Kidney capillary endothelial cell (primary cell): ENCODE data around the gene NGLY1.

Experiments
- DNase-seq: peaks from one replicate; pipeline ENCODE4 v3.0.0-alpha.2; 2018; ENCODE audit warnings: low spot score

Gene NGLY1

DNA sequence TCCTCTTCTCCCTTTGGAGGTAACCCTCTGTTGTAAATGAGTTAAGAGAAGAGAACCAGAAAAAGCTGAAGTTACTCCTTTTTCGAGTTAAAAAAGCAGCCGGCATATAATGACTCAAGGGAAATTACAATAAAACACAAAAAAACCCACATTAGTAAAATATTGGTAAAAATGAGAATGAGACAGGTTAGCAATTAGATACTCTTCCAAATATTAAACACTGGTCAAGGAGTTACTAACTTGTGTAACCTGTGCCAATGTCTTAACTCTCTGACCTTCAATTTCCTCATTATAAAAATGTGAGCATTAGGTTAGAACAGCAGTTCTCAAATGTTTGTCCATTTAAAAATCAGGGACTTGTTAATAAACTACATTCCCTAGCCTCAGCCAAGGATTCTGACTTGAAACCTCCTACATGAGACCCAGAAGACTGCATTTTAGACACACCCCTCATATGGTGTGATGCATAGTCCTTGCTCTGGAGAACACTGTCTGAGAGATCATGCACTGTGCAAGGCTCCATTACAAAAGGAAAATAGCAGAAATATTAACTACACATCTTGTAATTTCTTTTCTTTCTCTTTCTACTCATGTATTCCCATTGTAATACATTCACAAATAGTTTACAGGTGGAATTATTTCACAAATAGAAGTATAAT, 75.8 kb downstream of the NGLY1 start:
- DNase-seq: no peak

- no peak for DNase-seq
Measured at GRCh38 chr3:25706213-25706612, 77.0 kb downstream of the NGLY1 start.

DNA sequence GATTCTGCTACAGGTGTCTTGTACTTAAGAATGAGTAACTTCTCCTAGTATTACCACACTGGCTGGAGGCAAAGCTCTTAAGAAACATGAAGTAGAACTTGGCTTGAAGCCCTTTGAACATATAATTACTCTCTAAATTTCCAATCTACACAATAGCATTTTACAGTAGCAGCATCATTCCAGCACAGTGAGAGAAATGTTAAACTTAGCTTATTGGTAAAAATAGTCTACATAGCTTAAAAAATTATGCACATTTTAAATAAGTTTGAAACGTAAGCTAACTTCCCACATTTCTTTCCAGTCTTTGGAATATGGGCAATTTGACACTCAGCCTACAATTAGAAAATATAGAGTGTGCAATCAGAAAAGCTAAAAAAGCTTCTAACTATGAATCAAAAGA, 85.7 kb downstream of the NGLY1 start:
- no peak for DNase-seq

DNA sequence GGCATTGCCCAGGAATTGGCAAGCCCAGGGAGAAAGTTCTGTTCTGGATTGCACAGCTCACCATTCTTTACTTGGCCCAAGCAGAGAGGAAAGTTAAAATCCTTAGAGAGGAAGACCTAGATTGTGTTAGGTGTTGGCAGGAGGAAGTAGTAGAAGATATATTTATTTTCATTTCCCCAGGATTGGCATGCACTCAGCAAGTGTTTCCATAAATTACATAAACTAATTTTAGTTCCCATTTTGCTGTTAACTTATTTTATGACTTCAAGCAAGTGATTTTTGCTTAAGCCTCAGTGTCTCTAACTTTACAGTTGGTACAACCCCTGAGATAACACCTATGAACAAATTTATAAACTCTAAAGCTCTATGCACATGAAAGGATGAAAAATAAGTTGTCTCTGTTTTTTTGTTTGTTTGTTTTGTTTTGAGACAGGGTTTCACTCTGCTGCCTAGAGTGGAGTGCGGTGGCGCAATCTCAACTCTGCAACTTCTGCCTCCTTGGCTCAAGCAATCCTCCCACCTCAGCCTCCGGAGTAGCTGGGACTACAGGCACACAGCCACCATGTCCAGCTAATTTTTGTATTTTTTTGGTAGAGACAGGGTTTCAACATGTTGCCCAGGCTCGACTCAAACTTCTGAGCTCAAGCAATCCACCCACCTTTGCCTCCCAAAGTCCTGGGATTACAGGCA, 87.4 kb downstream of the NGLY1 start:
- DNase-seq: no peak

GRCh38 chr3:25693238-25693637, 90.0 kb downstream of the NGLY1 start:
- DNase-seq: no peak

DNA sequence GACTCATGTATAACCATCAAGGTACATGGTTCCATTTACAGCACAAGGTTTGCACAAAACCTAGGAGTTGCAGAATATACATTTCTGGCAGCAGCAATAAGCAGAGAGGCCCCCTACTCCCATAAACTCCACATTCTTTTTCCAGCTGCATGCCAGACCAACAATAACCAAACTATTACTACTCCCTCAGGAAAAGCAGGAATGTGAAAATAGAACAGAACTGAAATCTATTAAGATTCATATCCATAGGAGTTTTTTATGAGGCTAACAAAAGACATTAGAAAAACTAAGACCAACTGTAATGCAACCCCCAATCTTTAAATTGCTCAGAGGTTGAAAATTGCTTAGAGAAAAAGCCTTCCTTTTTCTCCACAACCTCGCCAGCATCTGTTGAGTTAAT, 90.9 kb downstream of the NGLY1 start:
- no peak for DNase-seq

DNA sequence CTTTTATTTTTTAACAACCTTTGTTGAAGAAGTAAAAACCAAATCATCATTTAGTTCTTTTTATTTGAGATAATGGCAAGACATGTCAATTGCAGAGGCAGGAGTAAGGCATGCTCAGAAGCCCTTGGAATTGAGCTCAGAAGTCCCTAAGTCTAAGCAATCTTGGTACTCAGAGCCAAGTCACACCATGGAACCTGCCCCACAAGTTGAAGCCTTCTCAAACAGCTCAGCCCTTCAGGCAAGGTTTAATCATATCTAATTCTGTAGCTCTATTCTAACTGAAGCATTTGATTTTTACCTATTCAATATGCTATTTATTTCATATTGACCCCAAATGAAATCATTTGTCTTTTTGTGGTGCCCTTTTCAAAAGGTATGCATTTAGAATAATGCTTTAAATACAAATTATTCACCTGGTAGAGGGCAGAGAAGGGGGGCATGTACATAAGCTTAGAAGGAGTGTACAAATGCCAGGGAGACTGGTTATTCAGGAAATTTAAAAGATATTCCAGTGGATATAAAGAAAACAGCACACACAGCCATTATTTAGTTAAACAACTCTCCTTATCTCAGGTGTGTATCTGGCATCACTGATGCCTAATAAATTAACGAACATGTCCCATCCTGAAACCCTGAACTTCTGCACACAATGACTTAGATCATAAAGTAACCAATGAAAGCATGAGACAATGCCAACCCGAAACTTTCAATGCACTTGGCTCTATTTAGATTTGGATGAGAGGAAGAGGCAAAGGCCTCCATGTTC, 92.3 kb downstream of the NGLY1 start:
- no peak for DNase-seq

DNA sequence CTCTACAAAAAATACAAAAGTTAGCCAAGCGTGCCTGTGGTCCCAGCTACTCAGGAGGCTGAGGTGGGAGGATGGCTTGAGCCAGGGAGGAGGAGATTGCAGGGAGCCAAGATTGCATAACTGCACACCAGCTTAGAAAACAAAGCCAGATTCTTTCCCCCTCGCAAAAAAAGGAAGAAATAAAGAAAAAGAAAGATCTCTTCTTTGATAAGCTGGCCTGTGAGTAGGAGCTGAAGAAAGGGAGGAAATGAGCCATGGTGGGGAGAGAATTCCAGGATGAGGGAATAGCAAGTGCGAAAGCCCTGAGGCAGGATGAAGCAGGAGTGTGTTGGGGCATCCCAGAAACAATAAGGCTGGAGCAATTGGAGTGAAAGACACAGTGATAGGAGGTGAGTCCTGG, 94.0 kb downstream of the NGLY1 start:
- peak; percentile 6 for DNase-seq

- no peak for DNase-seq
Measured at GRCh38 chr3:25687742-25688141, 95.5 kb downstream of the NGLY1 start.

DNA sequence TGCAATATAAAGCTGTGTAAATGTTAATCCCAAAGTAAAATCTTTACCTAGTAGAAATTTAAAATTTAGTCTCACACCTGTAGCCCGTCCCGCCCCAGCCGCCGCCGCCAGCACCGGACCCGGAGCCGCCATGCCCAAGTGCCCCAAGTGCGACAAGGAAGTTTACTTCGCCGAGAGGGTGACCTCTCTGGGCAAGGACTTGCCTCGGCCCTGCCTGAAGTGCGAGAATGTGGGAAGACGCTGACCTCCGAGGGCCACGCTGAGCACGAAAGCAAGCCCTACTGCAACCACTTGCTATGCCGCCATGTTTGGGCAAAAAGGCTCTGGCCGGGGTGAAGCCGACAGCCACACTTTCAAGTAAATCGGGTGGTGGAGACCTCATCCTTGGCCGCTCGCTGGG, 96.5 kb downstream of the NGLY1 start:
- no peak for DNase-seq

GRCh38 chr3:25683882-25684281, 99.4 kb downstream of the NGLY1 start:
- DNase-seq: no peak

GRCh38 chr3:25683410-25683809, 99.8 kb downstream of the NGLY1 start:
- DNase-seq: no peak

DNA sequence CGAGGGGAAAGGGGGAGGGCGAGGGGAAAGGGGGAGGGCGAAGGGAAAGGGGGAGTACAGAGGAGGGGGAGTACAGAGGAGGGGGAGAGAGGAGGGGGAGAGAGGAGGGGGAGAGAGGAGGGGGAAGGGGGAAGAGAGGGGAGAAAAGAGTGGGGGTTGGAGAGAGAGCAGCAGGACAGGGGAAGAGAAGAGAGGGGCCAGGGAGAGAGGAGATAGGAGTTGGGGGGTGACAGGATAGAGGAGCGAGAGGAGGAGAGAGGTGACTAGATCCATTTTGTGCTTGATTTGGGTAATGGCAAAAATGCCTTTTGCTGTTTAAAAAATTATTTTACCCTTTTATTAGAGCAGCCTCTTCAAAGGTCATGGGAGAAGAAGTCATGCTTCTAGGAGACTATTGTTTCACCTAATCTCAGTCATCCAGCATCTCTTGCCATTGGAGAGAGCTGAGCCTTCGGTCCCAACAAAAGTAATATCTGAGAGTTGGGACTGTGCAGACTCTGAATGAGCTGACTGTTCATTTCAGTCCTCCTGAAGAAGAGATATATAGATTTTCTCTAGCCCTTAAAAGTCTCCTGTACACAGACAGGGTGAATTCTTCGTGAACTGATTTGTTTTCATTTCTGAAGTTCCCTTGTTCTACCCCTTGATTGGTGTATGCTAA, 103.5 kb downstream of the NGLY1 start:
- DNase-seq: no peak

GRCh38 chr3:25679166-25679565, 104.1 kb downstream of the NGLY1 start:
- no peak for DNase-seq

GRCh38 chr3:25678581-25678980, 104.7 kb downstream of the NGLY1 start:
- DNase-seq: no peak

- no peak for DNase-seq
Measured at GRCh38 chr3:25677121-25677520, 106.1 kb downstream of the NGLY1 start.

DNA sequence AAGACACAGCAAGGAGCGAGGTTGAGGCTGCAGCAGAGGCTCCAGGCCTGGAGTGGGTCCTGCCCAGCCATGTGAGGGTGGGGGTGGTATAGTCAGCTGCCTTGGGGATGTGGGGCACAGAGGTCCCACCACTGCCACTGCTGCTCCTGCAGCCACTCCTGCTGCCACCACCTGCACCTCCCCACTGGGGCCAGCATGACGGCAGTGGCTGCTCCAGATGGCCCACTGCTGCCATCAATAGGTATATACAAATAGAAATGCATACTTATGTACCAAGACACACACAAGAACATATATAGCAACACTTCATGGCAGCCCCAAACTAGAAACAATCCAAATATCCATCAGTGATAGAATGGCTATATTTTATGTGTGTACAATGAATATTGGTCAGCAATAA, 108.6 kb downstream of the NGLY1 start:
- DNase-seq: no peak

DNA sequence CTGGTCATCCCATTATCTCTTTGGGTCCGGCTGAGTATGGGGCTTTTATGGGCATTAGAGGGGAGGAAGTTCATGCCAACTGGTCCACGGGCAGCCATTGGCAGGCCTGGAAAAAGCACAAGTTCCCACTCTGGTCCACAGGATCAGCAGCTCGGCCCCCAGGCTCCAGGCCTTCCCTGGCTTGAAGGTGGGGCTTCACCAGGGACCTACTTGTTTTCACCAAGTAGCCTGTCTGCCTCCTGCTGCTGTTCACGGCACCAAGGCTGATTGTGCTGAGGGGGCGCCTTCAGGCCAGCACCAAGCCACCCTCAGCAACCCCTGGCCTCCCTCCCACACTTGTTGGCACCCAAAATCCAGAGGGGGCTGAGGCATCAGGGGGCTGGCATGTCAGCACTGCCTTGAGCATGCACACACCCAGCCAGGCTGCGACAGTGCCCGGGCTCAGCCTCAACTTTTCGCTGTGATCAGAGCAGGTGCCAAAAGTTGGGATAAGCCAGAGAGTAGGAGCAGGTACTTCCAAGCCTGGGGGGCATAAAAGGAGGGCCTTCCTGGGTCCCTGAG, 109.4 kb downstream of the NGLY1 start:
- DNase-seq: no peak
